ENCODE results near the gene ADNP2.

Gene ADNP2

GRCh38 chr18:80171054-80171872 is 62.2 kb downstream of the ADNP2 start:
- H3K4me3 ChIP-seq (ENCODE audit: low read length in 2 of 2), result peak overlapping the region; percentile 56 to 72
- H3K36me3 ChIP-seq (ENCODE audit: control insufficient read depth in 2 of 2, insufficient read depth in 2 of 2, low read length in 2 of 2), result no peaks in the 10 kb centered on the region
- H3K4me1 ChIP-seq (ENCODE audit: control insufficient read depth, insufficient read depth, low read length), result peaks cover 4% of the 10 kb centered on the region
- no peak overlapping the region for H3K27ac ChIP-seq (ENCODE audit: low read length)
- no peaks in the 10 kb centered on the region for H3K27me3 ChIP-seq (ENCODE audit: control insufficient read depth in 1 of 2, insufficient read depth in 2 of 2, low read length in 2 of 2)
- H3K9me3 ChIP-seq (ENCODE audit: control insufficient read depth in 2 of 2, low read length in 2 of 2), result no peaks in the 10 kb centered on the region
- peak overlapping the region; percentile 57 to 72 for H3K9ac ChIP-seq (ENCODE audit: low read length in 2 of 2)

- Histone ChIP-seq H3K27me3 (ENCODE audit: control insufficient read depth in 1 of 2, insufficient read depth in 2 of 2, low read length in 2 of 2) (no peaks in the 10 kb centered on the region), H3K9ac (ENCODE audit: low read length in 2 of 2) (no peak overlapping the region), H3K9me3 (ENCODE audit: control insufficient read depth in 2 of 2, low read length in 2 of 2) (no peaks in the 10 kb centered on the region), H3K36me3 (ENCODE audit: control insufficient read depth in 2 of 2, insufficient read depth in 2 of 2, low read length in 2 of 2) (no peaks in the 10 kb centered on the region), H3K27ac (ENCODE audit: low read length) (no peak overlapping the region), H3K4me3 (ENCODE audit: low read length in 2 of 2) (no peak overlapping the region), H3K4me1 (ENCODE audit: control insufficient read depth, insufficient read depth, low read length) (peaks cover 7% of the 10 kb centered on the region)
Measured at GRCh38 chr18:80172056-80172455, 63.0 kb downstream of the ADNP2 start.

GRCh38 chr18:80173060-80173459 is 64.0 kb downstream of the ADNP2 start:
- H3K4me1 ChIP-seq (ENCODE audit: control insufficient read depth, insufficient read depth, low read length), result peaks cover 7% of the 10 kb centered on the region
- no peak overlapping the region for H3K4me3 ChIP-seq (ENCODE audit: low read length in 2 of 2)
- H3K27me3 ChIP-seq (ENCODE audit: control insufficient read depth in 1 of 2, insufficient read depth in 2 of 2, low read length in 2 of 2), result no peaks in the 10 kb centered on the region
- H3K9ac ChIP-seq (ENCODE audit: low read length in 2 of 2), result no peak overlapping the region
- no peaks in the 10 kb centered on the region for H3K36me3 ChIP-seq (ENCODE audit: control insufficient read depth in 2 of 2, insufficient read depth in 2 of 2, low read length in 2 of 2)
- H3K27ac ChIP-seq (ENCODE audit: low read length), result no peak overlapping the region
- H3K9me3 ChIP-seq (ENCODE audit: control insufficient read depth in 2 of 2, low read length in 2 of 2), result no peaks in the 10 kb centered on the region

GRCh38 chr18:80175451-80176204 is 66.6 kb downstream of the ADNP2 start:
- no peaks in the 10 kb centered on the region for H3K36me3 ChIP-seq (ENCODE audit: control insufficient read depth in 2 of 2, insufficient read depth in 2 of 2, low read length in 2 of 2)
- peaks cover 7% of the 10 kb centered on the region for H3K4me1 ChIP-seq (ENCODE audit: control insufficient read depth, insufficient read depth, low read length)
- H3K9ac ChIP-seq (ENCODE audit: low read length in 2 of 2), result no peak overlapping the region
- no peaks in the 10 kb centered on the region for H3K9me3 ChIP-seq (ENCODE audit: control insufficient read depth in 2 of 2, low read length in 2 of 2)
- no peak overlapping the region for H3K27ac ChIP-seq (ENCODE audit: low read length)
- H3K27me3 ChIP-seq (ENCODE audit: control insufficient read depth in 1 of 2, insufficient read depth in 2 of 2, low read length in 2 of 2), result no peaks in the 10 kb centered on the region
- no peak overlapping the region for H3K4me3 ChIP-seq (ENCODE audit: low read length in 2 of 2)

- Histone ChIP-seq H3K27ac (ENCODE audit: low read length) (no peak overlapping the region), H3K27me3 (ENCODE audit: control insufficient read depth in 1 of 2, insufficient read depth in 2 of 2, low read length in 2 of 2) (no peaks in the 10 kb centered on the region), H3K4me3 (ENCODE audit: low read length in 2 of 2) (peak overlapping the region; percentile 15 to 21), H3K4me1 (ENCODE audit: control insufficient read depth, insufficient read depth, low read length) (peaks cover 3% of the 10 kb centered on the region), H3K9ac (ENCODE audit: low read length in 2 of 2) (no peak overlapping the region), H3K36me3 (ENCODE audit: control insufficient read depth in 2 of 2, insufficient read depth in 2 of 2, low read length in 2 of 2) (no peaks in the 10 kb centered on the region), H3K9me3 (ENCODE audit: control insufficient read depth in 2 of 2, low read length in 2 of 2) (no peaks in the 10 kb centered on the region)
Measured at GRCh38 chr18:80176334-80177073, 67.4 kb downstream of the ADNP2 start.

- Histone ChIP-seq H3K27ac (ENCODE audit: low read length) (no peak overlapping the region), H3K9me3 (ENCODE audit: control insufficient read depth in 2 of 2, low read length in 2 of 2) (no peaks in the 10 kb centered on the region), H3K4me3 (ENCODE audit: low read length in 2 of 2) (no peak overlapping the region), H3K4me1 (ENCODE audit: control insufficient read depth, insufficient read depth, low read length) (peaks cover 3% of the 10 kb centered on the region), H3K36me3 (ENCODE audit: control insufficient read depth in 2 of 2, insufficient read depth in 2 of 2, low read length in 2 of 2) (no peaks in the 10 kb centered on the region), H3K9ac (ENCODE audit: low read length in 2 of 2) (no peak overlapping the region), H3K27me3 (ENCODE audit: control insufficient read depth in 1 of 2, insufficient read depth in 2 of 2, low read length in 2 of 2) (no peaks in the 10 kb centered on the region)
Measured at GRCh38 chr18:80177128-80177527, 68.1 kb downstream of the ADNP2 start.

GRCh38 chr18:80178935-80179818 is 70.1 kb downstream of the ADNP2 start:
- Histone ChIP-seq H3K4me3 (ENCODE audit: low read length in 2 of 2) (no peak overlapping the region), H3K27ac (ENCODE audit: low read length) (no peak overlapping the region)

GRCh38 chr18:80179857-80180558 is 70.9 kb downstream of the ADNP2 start:
- no peaks in the 10 kb centered on the region for H3K36me3 ChIP-seq (ENCODE audit: control insufficient read depth in 2 of 2, insufficient read depth in 2 of 2, low read length in 2 of 2)
- H3K27ac ChIP-seq (ENCODE audit: low read length), result no peak overlapping the region
- no peak overlapping the region for H3K4me3 ChIP-seq (ENCODE audit: low read length in 2 of 2)
- no peaks in the 10 kb centered on the region for H3K27me3 ChIP-seq (ENCODE audit: control insufficient read depth in 1 of 2, insufficient read depth in 2 of 2, low read length in 2 of 2)
- H3K9me3 ChIP-seq (ENCODE audit: control insufficient read depth in 2 of 2, low read length in 2 of 2), result no peaks in the 10 kb centered on the region
- H3K4me1 ChIP-seq (ENCODE audit: control insufficient read depth, insufficient read depth, low read length), result peaks cover 3% of the 10 kb centered on the region
- no peak overlapping the region for H3K9ac ChIP-seq (ENCODE audit: low read length in 2 of 2)

More at GRCh38 chr18:80178935-80179818, 70.1 kb downstream of the ADNP2 start:
- no peaks in the 10 kb centered on the region for H3K36me3 ChIP-seq (ENCODE audit: control insufficient read depth in 2 of 2, insufficient read depth in 2 of 2, low read length in 2 of 2)
- H3K4me1 ChIP-seq (ENCODE audit: control insufficient read depth, insufficient read depth, low read length), result peaks cover 3% of the 10 kb centered on the region
- no peaks in the 10 kb centered on the region for H3K27me3 ChIP-seq (ENCODE audit: control insufficient read depth in 1 of 2, insufficient read depth in 2 of 2, low read length in 2 of 2)
- no peaks in the 10 kb centered on the region for H3K9me3 ChIP-seq (ENCODE audit: control insufficient read depth in 2 of 2, low read length in 2 of 2)
- H3K9ac ChIP-seq (ENCODE audit: low read length in 2 of 2), result no peak overlapping the region

GRCh38 chr18:80180778-80181564 is 71.9 kb downstream of the ADNP2 start:
- Histone ChIP-seq H3K9me3 (ENCODE audit: control insufficient read depth in 2 of 2, low read length in 2 of 2) (no peaks in the 10 kb centered on the region), H3K4me1 (ENCODE audit: control insufficient read depth, insufficient read depth, low read length) (peaks cover 3% of the 10 kb centered on the region), H3K36me3 (ENCODE audit: control insufficient read depth in 2 of 2, insufficient read depth in 2 of 2, low read length in 2 of 2) (no peaks in the 10 kb centered on the region), H3K9ac (ENCODE audit: low read length in 2 of 2) (no peak overlapping the region), H3K4me3 (ENCODE audit: low read length in 2 of 2) (no peak overlapping the region), H3K27ac (ENCODE audit: low read length) (no peak overlapping the region), H3K27me3 (ENCODE audit: control insufficient read depth in 1 of 2, insufficient read depth in 2 of 2, low read length in 2 of 2) (no peaks in the 10 kb centered on the region)
